WERI-Rb-1 (cell line): Measurements from ENCODE around the gene TMEM88.

ENCODE experiments used
- DNase-seq: peaks from one replicate; pipeline ENCODE4 v3.0.0-alpha.2; 2020
- H3K27ac ChIP-seq: fragments of 250-450 bp; sonication (Bioruptor Pico); 2 replicates; pipeline ENCODE4 v1.5.1; 2020; ENCODE audit warnings: mild to moderate bottlenecking, moderate library complexity
- H3K27me3 ChIP-seq: fragments of 250-450 bp; sonication (Bioruptor Pico); 2 replicates; pipeline ENCODE4 v1.5.1; 2021; ENCODE audit warnings: mild to moderate bottlenecking, low read depth, moderate library complexity; ENCODE audit not compliant: insufficient read depth, severe bottlenecking
- H3K36me3 ChIP-seq: fragments of 250-450 bp; sonication (Bioruptor Pico); 2 replicates; pipeline ENCODE4 v1.5.1; 2020; ENCODE audit warnings: mild to moderate bottlenecking, moderate library complexity
- H3K4me3 ChIP-seq: 2 replicates; pipeline ENCODE4 v1.5.1; 2011; ENCODE audit warnings: low read depth, mild to moderate bottlenecking, control low read depth, low read length
- H3K9me3 ChIP-seq: fragments of 250-450 bp; sonication (Bioruptor Pico); 2 replicates; pipeline ENCODE4 v1.5.1; 2021; ENCODE audit warnings: mild to moderate bottlenecking, moderate library complexity; ENCODE audit not compliant: severe bottlenecking
- TF ChIP-seq, protein P1 (sequence below): IDR thresholded peaks from 2 replicates; pipeline ENCODE4 v1.5.1; 2011; ENCODE audit warnings: low read depth, mild to moderate bottlenecking, control low read depth, inconsistent platforms, low read length

The TMEM88 gene

GRCh38 chr17:7814969-7815368, 39.9 kb upstream of the TMEM88 start:
- no peaks in the 10 kb centered on the region for H3K27me3 ChIP-seq
- TF ChIP-seq, protein P1, sequence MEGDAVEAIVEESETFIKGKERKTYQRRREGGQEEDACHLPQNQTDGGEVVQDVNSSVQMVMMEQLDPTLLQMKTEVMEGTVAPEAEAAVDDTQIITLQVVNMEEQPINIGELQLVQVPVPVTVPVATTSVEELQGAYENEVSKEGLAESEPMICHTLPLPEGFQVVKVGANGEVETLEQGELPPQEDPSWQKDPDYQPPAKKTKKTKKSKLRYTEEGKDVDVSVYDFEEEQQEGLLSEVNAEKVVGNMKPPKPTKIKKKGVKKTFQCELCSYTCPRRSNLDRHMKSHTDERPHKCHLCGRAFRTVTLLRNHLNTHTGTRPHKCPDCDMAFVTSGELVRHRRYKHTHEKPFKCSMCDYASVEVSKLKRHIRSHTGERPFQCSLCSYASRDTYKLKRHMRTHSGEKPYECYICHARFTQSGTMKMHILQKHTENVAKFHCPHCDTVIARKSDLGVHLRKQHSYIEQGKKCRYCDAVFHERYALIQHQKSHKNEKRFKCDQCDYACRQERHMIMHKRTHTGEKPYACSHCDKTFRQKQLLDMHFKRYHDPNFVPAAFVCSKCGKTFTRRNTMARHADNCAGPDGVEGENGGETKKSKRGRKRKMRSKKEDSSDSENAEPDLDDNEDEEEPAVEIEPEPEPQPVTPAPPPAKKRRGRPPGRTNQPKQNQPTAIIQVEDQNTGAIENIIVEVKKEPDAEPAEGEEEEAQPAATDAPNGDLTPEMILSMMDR, result no peak

DNA sequence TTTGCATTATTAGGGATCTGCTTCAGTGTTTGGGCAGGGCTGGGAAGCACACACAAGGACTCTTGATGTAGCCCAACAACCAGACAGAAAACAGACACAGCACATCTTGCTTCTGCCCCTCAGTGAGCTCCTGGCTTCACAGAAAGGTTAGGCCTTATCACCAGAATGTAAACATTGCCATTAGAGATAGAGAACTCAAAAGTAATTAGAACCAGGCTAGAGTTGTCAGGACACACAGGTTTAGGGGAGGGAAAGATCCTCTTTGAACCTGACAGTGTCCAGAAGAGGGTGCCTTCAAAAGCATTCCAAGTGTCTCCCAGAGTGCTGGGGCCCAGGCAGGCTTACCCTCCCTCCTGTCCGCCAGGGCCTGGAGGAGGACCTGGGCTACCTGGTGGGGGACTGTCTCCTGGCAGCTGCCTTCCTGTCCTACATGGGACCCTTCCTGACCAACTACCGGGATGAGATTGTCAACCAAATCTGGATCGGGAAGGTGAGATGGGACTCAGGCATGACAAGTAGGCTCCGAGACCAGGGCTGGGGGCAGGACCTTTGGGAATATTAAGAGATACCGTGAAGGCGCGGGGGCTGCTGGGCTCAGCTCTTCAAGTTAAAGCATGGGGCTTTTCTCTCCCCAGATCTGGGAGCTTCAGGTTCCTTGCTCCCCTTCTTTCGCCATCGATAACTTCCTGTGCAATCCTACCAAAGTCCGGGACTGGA, 37.8 kb upstream of the TMEM88 start:
- H3K9me3 ChIP-seq, result no peaks in the 10 kb centered on the region
- no peaks in the 10 kb centered on the region for H3K36me3 ChIP-seq
- H3K4me3 ChIP-seq, result no peak overlapping the region
- H3K27me3 ChIP-seq, result no peaks in the 10 kb centered on the region
- H3K27ac ChIP-seq, result no peak overlapping the region
- TF ChIP-seq, protein P1, result no peak
- no peak for DNase-seq

More at GRCh38 chr17:7814969-7815368, 39.9 kb upstream of the TMEM88 start:
- Histone ChIP-seq H3K27ac (no peak overlapping the region), H3K9me3 (no peaks in the 10 kb centered on the region), H3K36me3 (no peaks in the 10 kb centered on the region), H3K4me3 (no peak overlapping the region)
- DNase-seq, result no peak

DNA sequence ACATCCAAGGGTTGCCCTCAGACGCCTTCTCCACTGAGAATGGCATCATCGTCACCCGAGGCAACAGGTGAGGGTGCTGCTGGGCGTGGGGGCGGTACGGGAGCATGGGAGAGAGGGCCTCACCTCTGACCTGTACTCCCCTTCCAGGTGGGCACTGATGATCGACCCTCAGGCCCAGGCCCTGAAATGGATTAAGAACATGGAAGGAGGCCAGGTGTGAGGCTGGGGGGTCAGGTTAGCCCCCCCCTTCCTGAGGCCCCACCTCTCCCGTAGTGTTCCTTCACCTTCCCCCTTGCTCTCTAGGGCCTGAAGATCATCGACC, 37.3 kb upstream of the TMEM88 start:
- Histone ChIP-seq H3K27me3 (no peaks in the 10 kb centered on the region), H3K27ac (no peak overlapping the region), H3K36me3 (no peaks in the 10 kb centered on the region), H3K4me3 (no peak overlapping the region), H3K9me3 (no peaks in the 10 kb centered on the region)
- DNase-seq, result no peak
- TF ChIP-seq, protein P1, result no peak

DNA sequence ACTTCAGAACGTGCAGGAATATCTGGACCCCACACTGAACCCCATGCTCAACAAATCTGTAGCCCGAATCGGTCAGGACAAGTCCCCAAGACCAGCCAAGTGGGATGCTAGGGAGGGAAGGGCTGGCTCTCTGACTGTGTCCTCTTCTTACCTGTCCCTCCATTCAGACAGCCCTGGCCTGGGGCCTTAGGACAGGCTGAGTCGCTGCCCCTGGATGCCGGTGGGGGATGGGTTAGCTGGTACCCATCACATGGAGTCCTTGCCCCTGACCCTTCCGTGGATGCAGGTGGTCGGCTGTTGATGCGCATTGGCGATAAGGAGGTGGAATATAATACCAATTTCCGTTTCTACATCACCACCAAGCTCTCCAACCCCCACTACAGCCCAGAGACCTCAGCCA, 36.8 kb upstream of the TMEM88 start:
- Histone ChIP-seq H3K36me3 (no peaks in the 10 kb centered on the region), H3K27me3 (no peaks in the 10 kb centered on the region), H3K9me3 (no peaks in the 10 kb centered on the region), H3K27ac (no peak overlapping the region), H3K4me3 (no peak overlapping the region)
- TF ChIP-seq, protein P1, result no peak
- no peak for DNase-seq

GRCh38 chr17:7818746-7819645, 35.9 kb upstream of the TMEM88 start:
- Histone ChIP-seq H3K27ac (no peak overlapping the region), H3K9me3 (no peaks in the 10 kb centered on the region), H3K27me3 (no peaks in the 10 kb centered on the region), H3K4me3 (no peak overlapping the region), H3K36me3 (no peaks in the 10 kb centered on the region)
- TF ChIP-seq, protein P1, result no peak
- DNase-seq, result no peak
